Fibroblast of mammary gland (primary cell): Measurements from ENCODE around the gene TNIP2.
A peak's percentile ranks its signal among the peaks of the same experiment; 100 is the strongest.

Experiments used
- DNase-seq: peaks from one replicate; pipeline ENCODE4 v3.0.0-alpha.2; 2010; ENCODE audit warnings: low read depth
- H3K4me3 ChIP-seq: 2 replicates; pipeline ENCODE4 v1.5.1; 2011; ENCODE audit warnings: low read depth, mild to moderate bottlenecking, low read length, moderate library complexity; ENCODE audit not compliant: control insufficient read depth
- CTCF ChIP-seq: conservative IDR thresholded peaks from 2 replicates; pipeline ENCODE4 v1.5.1; 2011; ENCODE audit warnings: low read depth, low read length, inconsistent platforms; ENCODE audit not compliant: control insufficient read depth, insufficient read depth

The TNIP2 gene

GRCh38 chr4:2796849-2797544, 40.9 kb upstream of the TNIP2 start:
- TF ChIP-seq CTCF = no peak
- no peak for DNase-seq
- no peak overlapping the region for H3K4me3 ChIP-seq

- DNase-seq = no peak
- no peak for TF ChIP-seq CTCF
- no peak overlapping the region for H3K4me3 ChIP-seq
Observed at GRCh38 chr4:2795893-2796848, 40.0 kb upstream of the TNIP2 start.

DNA sequence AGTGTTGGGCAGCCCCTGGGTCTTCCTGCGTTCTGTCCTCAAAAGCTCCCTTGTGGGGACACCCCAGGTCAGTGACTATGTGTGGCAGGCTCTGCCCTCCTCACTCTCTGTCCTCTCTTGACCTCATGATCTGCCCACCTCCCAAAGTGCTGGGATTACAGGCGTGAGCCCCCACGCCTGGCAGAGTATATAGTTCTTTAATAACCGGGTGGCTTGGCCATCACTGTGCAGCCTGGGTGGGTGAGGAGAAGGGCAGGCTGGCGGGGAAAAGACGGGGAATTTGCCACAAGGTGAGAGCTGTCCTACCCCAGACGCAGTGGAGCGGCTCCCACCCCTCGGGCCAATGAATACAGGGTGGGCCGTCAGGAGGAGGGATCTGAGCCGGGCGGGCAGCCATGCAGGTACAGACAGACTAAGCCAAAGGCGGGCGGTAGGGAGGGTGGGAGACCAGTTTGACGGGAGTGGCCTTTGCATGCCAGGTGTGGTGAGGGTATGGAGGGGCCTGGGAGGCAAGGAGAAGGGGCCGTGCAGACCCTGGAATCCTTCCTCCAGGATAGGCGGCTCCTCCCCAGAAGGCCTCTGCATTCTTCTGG, 39.3 kb upstream of the TNIP2 start:
- no peak for TF ChIP-seq CTCF
- H3K4me3 ChIP-seq = no peak overlapping the region
- no peak for DNase-seq

DNA sequence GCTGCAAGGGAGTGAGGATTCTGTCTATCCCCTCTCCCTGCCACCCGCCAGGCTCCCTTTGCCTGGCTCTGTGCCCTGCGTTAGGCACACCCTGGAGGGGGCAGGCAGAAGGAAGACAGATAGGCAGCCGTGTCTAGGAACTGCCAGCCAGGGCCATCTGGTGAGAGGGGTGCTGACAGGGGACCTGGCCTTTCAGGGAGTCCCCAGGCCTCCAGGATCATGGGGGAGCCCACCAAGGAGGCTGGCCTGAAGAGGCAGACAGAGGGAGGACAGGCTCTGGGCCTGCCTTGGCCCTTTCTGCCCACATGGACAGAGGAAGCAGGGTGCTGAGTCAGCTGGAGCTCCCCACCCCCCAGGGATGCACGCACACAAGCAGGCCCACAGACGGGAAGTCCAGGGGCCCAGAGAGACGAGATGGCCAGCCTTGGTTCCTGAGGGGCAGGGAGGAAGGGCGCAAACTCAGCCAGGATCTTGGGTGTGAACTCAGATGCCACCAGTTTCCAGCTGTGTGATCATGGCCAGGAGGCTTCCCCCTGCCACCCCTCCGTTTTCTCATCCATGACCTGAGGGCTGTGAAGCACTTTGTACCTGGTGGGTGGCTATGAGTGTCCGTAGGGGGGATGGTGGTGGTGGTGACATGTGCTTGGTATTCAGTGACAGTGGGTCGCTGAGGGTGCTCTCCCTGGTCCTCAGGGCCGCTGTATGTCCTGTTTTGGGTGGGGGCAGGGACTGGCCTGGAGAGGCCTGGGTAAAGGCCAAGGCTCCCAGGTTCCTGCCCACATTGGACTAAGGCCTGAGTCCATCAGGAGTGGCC, 38.6 kb upstream of the TNIP2 start:
- H3K4me3 ChIP-seq = no peak overlapping the region
- TF ChIP-seq CTCF = no peak
- peak; percentile 73 for DNase-seq

DNA sequence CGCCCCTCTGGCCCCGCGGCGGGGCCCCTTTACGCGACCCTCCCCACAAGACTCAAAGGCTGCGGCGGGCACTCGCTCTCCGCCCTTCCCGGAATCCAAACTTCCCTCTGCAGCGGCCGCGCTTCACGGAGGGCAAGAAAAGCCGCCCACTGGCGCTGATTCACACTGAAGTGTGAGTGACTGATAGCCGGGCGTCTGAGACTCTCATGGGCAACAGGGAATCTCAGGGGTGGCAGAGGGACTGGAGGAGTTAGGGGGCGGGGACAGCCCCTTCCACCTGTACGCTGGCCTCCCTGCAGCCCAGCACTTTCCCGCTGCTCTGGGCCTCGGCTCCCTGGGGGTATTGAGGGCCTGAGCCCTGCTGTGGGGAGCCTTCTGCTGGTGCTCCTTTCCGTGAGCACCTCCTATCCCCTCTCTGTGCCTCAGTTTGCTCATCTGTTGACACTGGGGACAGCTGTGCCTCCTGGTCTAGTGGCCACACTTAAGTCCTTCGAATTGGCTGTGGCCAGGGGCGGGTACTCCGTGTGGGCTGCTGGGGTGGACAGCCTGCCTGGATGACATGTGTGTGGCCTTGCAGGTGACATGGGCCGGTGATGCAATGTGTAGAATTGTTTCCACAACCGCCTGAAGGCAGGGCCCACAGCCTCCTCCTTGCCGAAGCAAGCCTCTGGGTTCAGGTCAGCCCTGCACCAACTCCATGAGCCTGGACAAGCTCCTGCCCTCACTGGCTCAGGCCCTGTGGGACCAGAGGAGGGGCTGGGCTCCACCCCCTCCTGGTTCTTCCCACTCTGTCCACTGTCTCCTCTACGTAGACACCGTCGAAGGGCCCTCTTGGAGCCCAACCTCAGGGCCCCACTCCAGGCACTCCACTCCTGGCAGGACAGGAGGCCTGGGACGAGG, 37.7 kb upstream of the TNIP2 start:
- H3K4me3 ChIP-seq = peak overlapping the region; percentile 50

More for the DNA sequence above, 37.7 kb upstream of the TNIP2 start:
- peak; percentile 51 for DNase-seq
- no peak for TF ChIP-seq CTCF
